ENCODE data around the gene ARPC5. TPM values are rescaled to one million over a fixed set of nuclear protein-coding genes. Genes with fewer than 3 reads are reported as not detected.
"Not testable (repeated sequence)": the region's sequence is repeated elsewhere in the genome, so short reads cannot be mapped to it uniquely, and the experiment has no call there.

ARPC5 gene
- 100 to 1,000 TPM in 1 of 4 donors, 10 to 100 TPM in 3; 22.7 to 123 (median 74.1) TPM for total RNA-seq

DNA sequence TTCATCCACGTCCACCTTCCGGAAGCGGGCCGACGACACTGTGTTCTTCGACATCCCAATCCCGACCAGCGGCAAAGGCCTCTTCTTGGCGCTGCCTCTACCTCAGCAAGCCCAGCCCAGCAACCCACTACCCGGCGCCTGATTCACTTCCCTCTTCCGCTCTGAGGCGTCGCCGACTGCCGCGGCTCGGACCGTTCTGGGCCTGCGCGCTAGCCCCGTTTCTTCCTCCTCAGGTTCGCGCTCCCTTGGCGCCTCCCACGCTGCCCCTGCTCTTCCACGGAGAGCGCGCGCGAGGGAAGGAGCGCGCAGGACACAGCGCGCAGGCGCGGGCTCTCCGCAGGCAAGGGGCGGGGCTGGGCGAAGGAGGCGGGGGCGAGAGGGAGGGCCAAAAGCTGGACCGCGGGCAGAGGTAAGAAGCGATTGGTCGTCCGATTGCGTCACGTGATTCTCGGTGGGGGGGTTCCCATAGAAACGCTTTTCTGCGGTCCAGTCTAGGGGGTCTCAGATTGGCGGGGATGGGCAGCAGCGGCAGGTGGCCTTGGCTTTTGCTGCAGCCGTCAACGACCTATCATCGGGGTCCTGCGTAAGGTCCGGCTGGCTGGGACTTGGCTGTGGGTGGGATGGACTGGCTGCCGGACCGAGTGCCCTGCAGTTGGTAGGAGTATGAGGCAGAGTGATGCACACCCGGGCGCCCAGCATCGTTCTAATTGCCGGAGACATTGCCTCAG, at the start of gene ARPC5:
TSS of gene ARPC5 (minus strand) at position 178 of the 728 bp plus-strand sequence. CDS start at position 54, 124 bp downstream.
- 0% methylated on average over 64 of the region's 65 CpGs; no CpG with 5 or more reads in 1 of the 2 donors for WGBS, 2 donors (ENCODE audit: low coverage in 1 of 2)
- Histone ChIP-seq H3K27ac (peak within 1 kb of the TSS; percentile 94 to 99 (median 96)), H3K4me3 (peak within 1 kb of the TSS; percentile 86 to 98 (median 96)), H3K27me3 (no peaks in the 10 kb centered on the region), H3K9me3 (no peaks in the 10 kb centered on the region), H3K4me1 (peaks cover 9 to 47% (median 27%) of the 10 kb centered on the region in 4 donors), H3K36me3 (no peaks in the 10 kb centered on the region)
- in situ Hi-C loops (cut with MboI; ENCODE audit: low pct_ligation_motif_present in 1 of 4, low pct_unique_long_range_greater_than_20kb in 1 of 4, low sequenced_read_pairs in 3 of 4), result loop anchor here in 2 of 4 donors (10.0 to 25.0 kb wide), 2 partner anchors 161 to 173 kb away; partner anchors contain the start of gene SMG7 (in 2 of the 2)
- intact Hi-C loops (cut with DNase I; ENCODE audit: low total_unique reads), result loop anchor here (5.0 kb wide), 1 partner anchor 163 kb away; the partner anchor contains the start of gene SMG7
- TF ChIP-seq EP300 (IDR thresholded peaks at IDR 0.05; ENCODE audit: low read depth), result no peak
- TF ChIP-seq POLR2AphosphoS5 (IDR thresholded peaks at IDR 0.05), result peak; percentile 96 to 98 (median 97)
- TF ChIP-seq POLR2A (IDR thresholded peaks at IDR 0.05), result peak; percentile 97
- TF ChIP-seq, protein P1, sequence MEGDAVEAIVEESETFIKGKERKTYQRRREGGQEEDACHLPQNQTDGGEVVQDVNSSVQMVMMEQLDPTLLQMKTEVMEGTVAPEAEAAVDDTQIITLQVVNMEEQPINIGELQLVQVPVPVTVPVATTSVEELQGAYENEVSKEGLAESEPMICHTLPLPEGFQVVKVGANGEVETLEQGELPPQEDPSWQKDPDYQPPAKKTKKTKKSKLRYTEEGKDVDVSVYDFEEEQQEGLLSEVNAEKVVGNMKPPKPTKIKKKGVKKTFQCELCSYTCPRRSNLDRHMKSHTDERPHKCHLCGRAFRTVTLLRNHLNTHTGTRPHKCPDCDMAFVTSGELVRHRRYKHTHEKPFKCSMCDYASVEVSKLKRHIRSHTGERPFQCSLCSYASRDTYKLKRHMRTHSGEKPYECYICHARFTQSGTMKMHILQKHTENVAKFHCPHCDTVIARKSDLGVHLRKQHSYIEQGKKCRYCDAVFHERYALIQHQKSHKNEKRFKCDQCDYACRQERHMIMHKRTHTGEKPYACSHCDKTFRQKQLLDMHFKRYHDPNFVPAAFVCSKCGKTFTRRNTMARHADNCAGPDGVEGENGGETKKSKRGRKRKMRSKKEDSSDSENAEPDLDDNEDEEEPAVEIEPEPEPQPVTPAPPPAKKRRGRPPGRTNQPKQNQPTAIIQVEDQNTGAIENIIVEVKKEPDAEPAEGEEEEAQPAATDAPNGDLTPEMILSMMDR (IDR thresholded peaks at IDR 0.05), result no peak
- peak; percentile 97 for DNase-seq

DNA sequence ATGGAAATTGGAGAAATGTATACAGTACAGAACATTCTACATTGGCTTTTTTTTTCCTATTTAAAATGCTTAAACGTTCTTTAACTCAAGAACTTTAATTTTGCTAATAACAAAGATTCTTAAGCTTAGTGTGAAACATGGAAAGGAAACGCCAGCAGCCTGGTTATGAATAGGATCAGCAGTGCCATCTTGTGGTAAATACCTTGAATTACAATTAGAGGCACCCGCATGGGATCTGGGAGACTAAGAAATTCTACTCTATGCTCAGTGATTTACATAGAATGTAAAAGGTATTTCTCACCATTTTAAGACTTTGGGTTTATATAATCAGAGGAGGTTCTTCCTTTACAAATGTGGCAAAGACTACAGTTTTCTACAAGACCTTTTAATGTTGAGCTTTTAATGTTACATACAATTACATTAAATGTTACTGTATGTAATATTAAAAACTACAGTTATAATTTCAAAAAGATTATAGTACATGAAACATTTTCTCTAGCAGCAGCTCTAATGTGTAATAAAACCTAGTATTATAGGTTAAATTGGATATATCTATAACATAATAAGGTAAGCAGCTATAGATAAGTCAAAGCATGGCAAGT, 49.6 kb upstream of the ARPC5 start:
- in situ Hi-C loops (cut with MboI; ENCODE audit: low pct_ligation_motif_present in 1 of 4, low pct_unique_long_range_greater_than_20kb in 1 of 4, low sequenced_read_pairs in 3 of 4), result loop anchor here in 1 of 4 donors (25.0 kb wide), 1 partner anchor 227 kb away; no protein-coding TSS in a partner anchor
- WGBS, 2 donors (ENCODE audit: low coverage in 1 of 2), result 2 to 13% methylated on average over 3 of the region's 3 CpGs
- H3K27me3 ChIP-seq, result no peaks in the 10 kb centered on the region
- H3K9me3 ChIP-seq, result no peaks in the 10 kb centered on the region
- intact Hi-C loops (cut with DNase I; ENCODE audit: low total_unique reads), result no loop called here
- H3K27ac ChIP-seq, result no peak overlapping the region
- H3K36me3 ChIP-seq, result no peaks in the 10 kb centered on the region
- no peak for DNase-seq
- no peaks in the 10 kb centered on the region for H3K4me1 ChIP-seq
- H3K4me3 ChIP-seq, result no peak overlapping the region
- TF ChIP-seq POLR2A (IDR thresholded peaks at IDR 0.05), result no peak
- no peak for TF ChIP-seq EP300 (IDR thresholded peaks at IDR 0.05; ENCODE audit: low read depth)
- TF ChIP-seq, protein P1 (IDR thresholded peaks at IDR 0.05), result peak; percentile 71 to 78 (median 76)

DNA sequence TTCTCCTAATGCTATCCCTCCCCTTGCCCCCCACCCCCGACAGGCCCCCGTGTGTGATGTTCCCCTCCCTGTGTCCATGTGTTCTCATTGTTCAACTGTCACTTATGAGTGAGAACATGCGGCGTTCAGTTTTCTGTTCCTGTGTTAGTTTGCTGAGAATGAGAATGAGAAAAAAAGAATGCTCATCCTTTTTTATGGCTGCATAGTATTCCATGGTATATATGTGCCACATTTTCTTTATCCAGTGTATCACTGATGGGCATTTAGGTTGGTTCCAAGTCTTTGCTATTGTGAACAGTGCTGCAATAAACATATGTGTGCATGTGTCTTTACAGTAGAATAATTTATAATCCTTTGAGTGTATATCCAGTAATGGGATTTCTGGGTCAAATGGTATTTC, 43.8 kb upstream of the ARPC5 start:
- intact Hi-C loops (cut with DNase I; ENCODE audit: low total_unique reads); H3K27ac ChIP-seq; H3K4me1 ChIP-seq; H3K4me3 ChIP-seq; H3K27me3 ChIP-seq; H3K9me3 ChIP-seq; DNase-seq; H3K36me3 ChIP-seq: not testable (repeated sequence)
- in situ Hi-C loops (cut with MboI; ENCODE audit: low pct_ligation_motif_present in 1 of 4, low pct_unique_long_range_greater_than_20kb in 1 of 4, low sequenced_read_pairs in 3 of 4), result loop anchor here in 1 of 4 donors (25.0 kb wide), 1 partner anchor 233 kb away; no protein-coding TSS in a partner anchor
- 80 to 96% methylated on average over 1 to 4 of the region's 4 CpGs for WGBS, 2 donors (ENCODE audit: low coverage in 1 of 2)

DNA sequence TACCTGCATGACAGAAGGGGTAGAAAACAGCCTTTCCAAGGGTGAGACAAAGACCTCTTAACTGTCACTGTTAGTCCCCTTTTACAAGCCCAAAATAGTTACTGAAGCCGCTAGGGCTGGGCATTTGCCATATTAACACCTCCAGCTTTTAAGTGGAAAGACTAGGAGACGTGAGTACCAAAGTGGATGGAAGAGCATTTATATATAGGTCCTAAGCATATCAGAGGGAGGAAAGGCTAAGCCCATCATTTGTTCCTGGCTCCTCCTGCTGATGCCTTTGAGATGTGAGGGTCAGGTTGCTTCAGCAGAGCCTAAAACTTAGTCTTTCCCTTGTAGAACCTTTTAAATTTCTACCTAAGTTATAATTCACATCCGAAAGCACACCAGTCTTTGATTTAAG, 43.2 kb upstream of the ARPC5 start:
- H3K4me3 ChIP-seq, result no peak overlapping the region
- H3K4me1 ChIP-seq, result no peaks in the 10 kb centered on the region
- no peak for TF ChIP-seq EP300 (IDR thresholded peaks at IDR 0.05; ENCODE audit: low read depth)
- TF ChIP-seq, protein P1 (IDR thresholded peaks at IDR 0.05), result no peak
- TF ChIP-seq POLR2A (IDR thresholded peaks at IDR 0.05), result no peak
- TF ChIP-seq POLR2AphosphoS5 (IDR thresholded peaks at IDR 0.05), result no peak
- intact Hi-C loops (cut with DNase I; ENCODE audit: low total_unique reads) (no loop called here), in situ Hi-C loops (cut with MboI; ENCODE audit: low pct_ligation_motif_present in 1 of 4, low pct_unique_long_range_greater_than_20kb in 1 of 4, low sequenced_read_pairs in 3 of 4) (loop anchor here in 1 of 4 donors (25.0 kb wide), 1 partner anchor 233 kb away; no protein-coding TSS in a partner anchor)
- H3K9me3 ChIP-seq, result no peaks in the 10 kb centered on the region
- 87 to 90% methylated on average over 3 of the region's 3 CpGs for WGBS, 2 donors (ENCODE audit: low coverage in 1 of 2)
- no peaks in the 10 kb centered on the region for H3K27me3 ChIP-seq
- H3K27ac ChIP-seq, result no peak overlapping the region
- H3K36me3 ChIP-seq, result no peaks in the 10 kb centered on the region
- DNase-seq, result no peak

All from transverse colon (tissue), 4 donors.